Measurements from ENCODE around the gene TRAFD1. TPM values are rescaled to one million over a fixed set of nuclear protein-coding genes. Genes with fewer than 3 reads are reported as not detected.

The TRAFD1 gene
- total and polyA plus RNA-seq, 2 of the 8 experiments (the other 6 are each of a cell fraction or from before 2014, with no cell fraction given) = 18.1 to 33.1 TPM

GRCh38 chr12:112153893-112154219 is 28.5 kb downstream of the TRAFD1 start:
- H2BK120ac ChIP-seq (replicated peaks; ENCODE audit: low read depth, low read length) = no peak overlapping the region
- no peak overlapping the region for H3K4me2 ChIP-seq (ENCODE audit: insufficient read depth in 1 of 2, low read depth in 2 of 2, low read length in 2 of 2)
- H3K27ac ChIP-seq (ENCODE audit: low read depth, low read length) = no peak overlapping the region
- no peaks in the 10 kb centered on the region for H3K4me1 ChIP-seq (replicated peaks in 1 of 4; ENCODE audit: control insufficient read depth in 3 of 4, insufficient read depth in 4 of 4, low read length in 3 of 4)
- no peaks in the 10 kb centered on the region for H3K79me1 ChIP-seq (ENCODE audit: low read depth, low read length)
- H2BK20ac ChIP-seq (ENCODE audit: low read length) = no peak overlapping the region
- no peaks in the 10 kb centered on the region for H3K27me3 ChIP-seq (replicated peaks in 1 of 4; ENCODE audit: control insufficient read depth in 3 of 4, extremely low read depth in 1 of 4, insufficient read depth in 3 of 4, low read length in 3 of 4)
- no peak overlapping the region for H2BK12ac ChIP-seq (ENCODE audit: low read depth, low read length)
- no peak overlapping the region for H3K56ac ChIP-seq (replicated peaks; ENCODE audit: insufficient read length, low read depth, low read length)
- peaks cover 6 to 41% (median 28%) of the 10 kb centered on the region in 4 experiments; a peak in 7 of 8 replicates for H3K36me3 ChIP-seq (ENCODE audit: control insufficient read depth in 2 of 4, insufficient read depth in 4 of 4, low read length in 3 of 4)
- H4K91ac ChIP-seq (replicated peaks; ENCODE audit: insufficient read length, low read length) = no peak overlapping the region
- no peak overlapping the region for H3K4ac ChIP-seq (replicated peaks; ENCODE audit: insufficient read length, low read depth, low read length)
- POLR2A ChIA-PET (ENCODE audit: partially characterized antibody) = interaction anchor here (0.8 to 1.5 kb wide), 3 partner anchors 9 to 38 kb away, joined by 3 to 4 read pairs (median 3); no protein-coding TSS in a partner anchor
- H3K18ac ChIP-seq (ENCODE audit: extremely low read depth, low read length) = no peak overlapping the region
- H3K4me3 ChIP-seq (ENCODE audit: extremely low read depth in 1 of 4, insufficient read depth in 2 of 4, low read depth in 3 of 4, low read length in 4 of 4) = no peak overlapping the region
- H2BK5ac ChIP-seq (ENCODE audit: low read depth, low read length) = no peak overlapping the region
- CTCF ChIA-PET (ENCODE audit: partially characterized antibody) = interaction anchor here (1.1 kb wide), 1 partner anchor 45 kb away, joined by 4 read pairs; no protein-coding TSS in a partner anchor
- FAIRE-seq = no peak
- H3K9ac ChIP-seq (replicated peaks in 1 of 4; ENCODE audit: extremely low read depth in 1 of 4, low read depth in 3 of 4, low read length in 3 of 4) = no peak overlapping the region
- no peak overlapping the region for H4K8ac ChIP-seq (ENCODE audit: extremely low read depth, insufficient read depth, low read length)
- no peak overlapping the region for H2BK15ac ChIP-seq (ENCODE audit: low read length)
- peaks cover 4 to 5% of the 10 kb centered on the region in 2 experiments; a peak in 3 of 4 replicates for H3K9me3 ChIP-seq (ENCODE audit: insufficient read depth in 2 of 2, low read depth in 1 of 2, low read length in 1 of 2)
- H4K20me1 ChIP-seq (replicated peaks in 1 of 2; ENCODE audit: control insufficient read depth in 1 of 2, insufficient read depth in 2 of 2, low read length in 2 of 2) = no peaks in the 10 kb centered on the region
- H2AFZ ChIP-seq (ENCODE audit: low read length) = no peak overlapping the region
- WGBS, 2 experiments (ENCODE audit: extremely low coverage in 1 of 2, insufficient coverage in 1 of 2, insufficient read length in 1 of 2, insufficient replicate concordance in 2 of 2, low coverage in 1 of 2, low lambda C conversion rate in 2 of 2, missing lambda C conversion rate in 1 of 2) = 95% methylated on average over 8 of the region's 8 CpGs; no CpG with 5 or more reads in 1 of the 2 experiments
- H3K23ac ChIP-seq (ENCODE audit: insufficient read length) = no peak overlapping the region
- no peak overlapping the region for H3K14ac ChIP-seq (ENCODE audit: insufficient read length)
- no peak overlapping the region for H2AK5ac ChIP-seq (ENCODE audit: low read depth, low read length)
- no peaks in the 10 kb centered on the region for H3K23me2 ChIP-seq (ENCODE audit: low read depth, low read length)
- TF ChIP-seq CBX8 (IDR thresholded peaks at IDR 0.05; ENCODE audit: borderline replicate concordance, low read depth, low read length) = no peak
- no peak for TF ChIP-seq BRCA1 (IDR thresholded peaks at IDR 0.05; ENCODE audit: low read depth, low read length)
- TF ChIP-seq SAP30 (IDR thresholded peaks at IDR 0.05; ENCODE audit: insufficient read depth, insufficient replicate concordance, low read length) = no peak
- TF ChIP-seq YY1 (IDR thresholded peaks at IDR 0.05; ENCODE audit: low read depth, low read length) = no peak
- no peak for DNase-seq (ENCODE audit: low read depth in 1 of 2, low spot score in 2 of 2)
- H4K5ac ChIP-seq (ENCODE audit: insufficient read length, low read depth, low read length) = no peak overlapping the region
- no peaks in the 10 kb centered on the region for H3K79me2 ChIP-seq (ENCODE audit: control insufficient read depth in 1 of 2, insufficient read depth in 2 of 2, low read length in 2 of 2)

Data from H1 (cell line).